ENCODE results near the gene SMG7.

Gene SMG7

GRCh38 chr1:183568176-183569021 is 96.1 kb downstream of the SMG7 start:
- DNase-seq: no peak

GRCh38 chr1:183569141-183569540 is 96.8 kb downstream of the SMG7 start:
- no peak for DNase-seq

- DNase-seq: no peak
These were observed 97.5 kb downstream of the SMG7 start for GRCh38 chr1:183569801-183570200.

- no peak for DNase-seq
These were observed 98.2 kb downstream of the SMG7 start for GRCh38 chr1:183570451-183570850.

- DNase-seq: no peak
These were observed 99.5 kb downstream of the SMG7 start for GRCh38 chr1:183571678-183572268.

GRCh38 chr1:183572721-183573120 is 100.4 kb downstream of the SMG7 start:
- DNase-seq: no peak

- DNase-seq: no peak
These were observed 103.3 kb downstream of the SMG7 start for GRCh38 chr1:183575606-183576005.

- DNase-seq: no peak
These were observed 104.2 kb downstream of the SMG7 start for GRCh38 chr1:183576537-183576936.

GRCh38 chr1:183577897-183578465 is 105.7 kb downstream of the SMG7 start:
- no peak for DNase-seq

GRCh38 chr1:183578856-183579255 is 106.6 kb downstream of the SMG7 start:
- no peak for DNase-seq

- peak; percentile 67 for DNase-seq
These were observed 108.0 kb downstream of the SMG7 start for GRCh38 chr1:183580281-183580682.

GRCh38 chr1:183582021-183582713 is 109.9 kb downstream of the SMG7 start:
- DNase-seq: no peak

- DNase-seq: no peak
These were observed 111.2 kb downstream of the SMG7 start for GRCh38 chr1:183583466-183583865.

- DNase-seq: no peak
These were observed 111.8 kb downstream of the SMG7 start for GRCh38 chr1:183584147-183584546.

GRCh38 chr1:183585038-183585437 is 112.7 kb downstream of the SMG7 start:
- DNase-seq: no peak

GRCh38 chr1:183586455-183586854 is 114.2 kb downstream of the SMG7 start:
- no peak for DNase-seq

GRCh38 chr1:183586926-183587325 is 114.6 kb downstream of the SMG7 start:
- no peak for DNase-seq

GRCh38 chr1:183588827-183589226 is 116.5 kb downstream of the SMG7 start:
- DNase-seq: no peak

- DNase-seq: no peak
These were observed 117.1 kb downstream of the SMG7 start for GRCh38 chr1:183589384-183589783.

GRCh38 chr1:183589874-183590243 is 117.6 kb downstream of the SMG7 start:
- no peak for DNase-seq

GRCh38 chr1:183590244-183591191 is 118.2 kb downstream of the SMG7 start, which contains the start of gene NCF2:
Gene NCF2 (minus strand): TSS chr1:183590459. CDS start chr1:183590329, 130 bp downstream.
- no peak for DNase-seq

- DNase-seq: no peak
These were observed 120.4 kb downstream of the SMG7 start for GRCh38 chr1:183592733-183593132.

Measured in NCI-H1694 (cell line).